ENCODE measurements around the gene SNX13. TPM values are rescaled to one million over a fixed set of nuclear protein-coding genes. Genes with fewer than 3 reads are reported as not detected.

SNX13 gene
- total and polyA plus RNA-seq, 9 of the 15 experiments (the other 6 are each of a cell fraction or from before 2014, with no cell fraction given): 5.6 to 33.2 (median 25.4) TPM

GRCh38 chr7:17773289-17773626, 167.0 kb downstream of the SNX13 start (continued):
- TF ChIP-seq, protein P1, sequence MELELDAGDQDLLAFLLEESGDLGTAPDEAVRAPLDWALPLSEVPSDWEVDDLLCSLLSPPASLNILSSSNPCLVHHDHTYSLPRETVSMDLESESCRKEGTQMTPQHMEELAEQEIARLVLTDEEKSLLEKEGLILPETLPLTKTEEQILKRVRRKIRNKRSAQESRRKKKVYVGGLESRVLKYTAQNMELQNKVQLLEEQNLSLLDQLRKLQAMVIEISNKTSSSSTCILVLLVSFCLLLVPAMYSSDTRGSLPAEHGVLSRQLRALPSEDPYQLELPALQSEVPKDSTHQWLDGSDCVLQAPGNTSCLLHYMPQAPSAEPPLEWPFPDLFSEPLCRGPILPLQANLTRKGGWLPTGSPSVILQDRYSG (tag; conservative IDR thresholded peaks at IDR 0.05; ENCODE audit: low read depth): no peak
- TF ChIP-seq CEBPB (tag; IDR thresholded peaks at IDR 0.05) (peak; percentile 87), POLR2G (IDR thresholded peaks at IDR 0.05; ENCODE audit: low read depth, low read length) (no peak), ZNF280A (IDR thresholded peaks at IDR 0.05; ENCODE audit: low read depth, partially characterized antibody) (no peak), CHD1 (IDR thresholded peaks at IDR 0.05; ENCODE audit: low read length) (no peak), HOXB6 (CRISPR knock-in tag; IDR thresholded peaks at IDR 0.05; ENCODE audit: borderline replicate concordance) (no peak), ATF1 (CRISPR knock-in tag; IDR thresholded peaks at IDR 0.05) (no peak), ATF1 (tag; IDR thresholded peaks at IDR 0.05) (no peak)
- TF ChIP-seq, protein P2, sequence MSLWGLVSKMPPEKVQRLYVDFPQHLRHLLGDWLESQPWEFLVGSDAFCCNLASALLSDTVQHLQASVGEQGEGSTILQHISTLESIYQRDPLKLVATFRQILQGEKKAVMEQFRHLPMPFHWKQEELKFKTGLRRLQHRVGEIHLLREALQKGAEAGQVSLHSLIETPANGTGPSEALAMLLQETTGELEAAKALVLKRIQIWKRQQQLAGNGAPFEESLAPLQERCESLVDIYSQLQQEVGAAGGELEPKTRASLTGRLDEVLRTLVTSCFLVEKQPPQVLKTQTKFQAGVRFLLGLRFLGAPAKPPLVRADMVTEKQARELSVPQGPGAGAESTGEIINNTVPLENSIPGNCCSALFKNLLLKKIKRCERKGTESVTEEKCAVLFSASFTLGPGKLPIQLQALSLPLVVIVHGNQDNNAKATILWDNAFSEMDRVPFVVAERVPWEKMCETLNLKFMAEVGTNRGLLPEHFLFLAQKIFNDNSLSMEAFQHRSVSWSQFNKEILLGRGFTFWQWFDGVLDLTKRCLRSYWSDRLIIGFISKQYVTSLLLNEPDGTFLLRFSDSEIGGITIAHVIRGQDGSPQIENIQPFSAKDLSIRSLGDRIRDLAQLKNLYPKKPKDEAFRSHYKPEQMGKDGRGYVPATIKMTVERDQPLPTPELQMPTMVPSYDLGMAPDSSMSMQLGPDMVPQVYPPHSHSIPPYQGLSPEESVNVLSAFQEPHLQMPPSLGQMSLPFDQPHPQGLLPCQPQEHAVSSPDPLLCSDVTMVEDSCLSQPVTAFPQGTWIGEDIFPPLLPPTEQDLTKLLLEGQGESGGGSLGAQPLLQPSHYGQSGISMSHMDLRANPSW (CRISPR knock-in tag; IDR thresholded peaks at IDR 0.05): no peak

Data from K562 (cell line).